ENCODE results near the gene RPL36.

- no peak for TF ChIP-seq CTCF (IDR thresholded peaks at IDR 0.05; ENCODE audit: borderline replicate concordance, extremely low read depth, low read length, poor library complexity, severe bottlenecking)
- TF ChIP-seq EZH2 (IDR thresholded peaks at IDR 0.05; ENCODE audit: borderline replicate concordance, low read depth, low read length, severe bottlenecking), result no peak
These were observed 13.9 kb upstream of the RPL36 start for GRCh38 chr19:5676105-5676771.

All from DND-41 (cell line).